SK-N-SH treated with all-trans-retinoic acid at 6 μM for 48 hours (cell line): Measurements from ENCODE around the gene PTGIR.

ENCODE experiments used
- ATAC-seq: fragments of 200-7000 bp; cut with Tn5 transposase; 3 replicates; pipeline ENCODE4 v1.9.1; 2020; ENCODE audit warnings: mild to moderate bottlenecking, moderate library complexity
- ARNTL ChIP-seq: fragments of 450-650 bp; formaldehyde crosslinking; IDR thresholded peaks from 2 replicates; pipeline ENCODE4 v1.5.0; 2020; ENCODE audit warnings: low read depth, mild to moderate bottlenecking, moderate library complexity, borderline replicate concordance
- BACH2 ChIP-seq: fragments of 250-450 bp; sonication (Bioruptor Pico); IDR thresholded peaks from 2 replicates; pipeline ENCODE4 v1.9.0; 2021; ENCODE audit warnings: mild to moderate bottlenecking, borderline replicate concordance
- CSDC2 ChIP-seq: fragments of 250-450 bp; sonication (Bioruptor Pico); IDR thresholded peaks from 2 replicates; pipeline ENCODE4 v1.5.0; 2020; ENCODE audit warnings: mild to moderate bottlenecking, moderate library complexity
- ESRRG ChIP-seq: fragments of 250-450 bp; sonication (Bioruptor Pico); IDR thresholded peaks from 2 replicates; pipeline ENCODE4 v1.6.1; 2021; ENCODE audit warnings: mild to moderate bottlenecking
- GLIS3 ChIP-seq: fragments of 250-450 bp; sonication (Bioruptor Pico); IDR thresholded peaks from 2 replicates; pipeline ENCODE4 v1.5.0; 2020; ENCODE audit warnings: mild to moderate bottlenecking, moderate library complexity
- ISL1 ChIP-seq: fragments of 250-450 bp; sonication (Bioruptor Pico); IDR thresholded peaks from 2 replicates; pipeline ENCODE4 v2.1.2; 2022; ENCODE audit warnings: mild to moderate bottlenecking, moderate library complexity
- OSR1 ChIP-seq: fragments of 250-450 bp; sonication (Bioruptor Pico); IDR thresholded peaks from 2 replicates; pipeline ENCODE4 v1.8.0; 2022; ENCODE audit warnings: moderate library complexity, mild to moderate bottlenecking, inconsistent platforms
- PPARA ChIP-seq: fragments of 250-450 bp; sonication (Bioruptor Pico); IDR thresholded peaks from 2 replicates; pipeline ENCODE4 v1.5.0; 2020; ENCODE audit warnings: mild to moderate bottlenecking, borderline replicate concordance
- RARB ChIP-seq: fragments of 250-450 bp; sonication (Bioruptor Pico); IDR thresholded peaks from 2 replicates; pipeline ENCODE4 v1.8.0; 2021; ENCODE audit warnings: mild to moderate bottlenecking, moderate library complexity
- SNAI2 ChIP-seq: fragments of 250-450 bp; sonication (Bioruptor Pico); IDR thresholded peaks from 2 replicates; pipeline ENCODE4 v1.5.0; 2020; ENCODE audit warnings: mild to moderate bottlenecking, moderate library complexity
- TCF4 ChIP-seq: fragments of 250-450 bp; sonication (Bioruptor Pico); IDR thresholded peaks from 2 replicates; pipeline ENCODE4 v1.8.0; 2021; ENCODE audit warnings: mild to moderate bottlenecking, moderate library complexity, borderline replicate concordance
- TOX ChIP-seq: fragments of 250-450 bp; sonication (Bioruptor Pico); IDR thresholded peaks from 2 replicates; pipeline ENCODE4 v1.8.0; 2021; ENCODE audit warnings: mild to moderate bottlenecking, moderate library complexity, borderline replicate concordance
- ZC3H10 ChIP-seq: fragments of 250-450 bp; sonication (Bioruptor Pico); IDR thresholded peaks from 2 replicates; pipeline ENCODE4 v1.5.1; 2021; ENCODE audit warnings: mild to moderate bottlenecking, moderate library complexity
- ZFP3 ChIP-seq: fragments of 250-450 bp; sonication (Bioruptor Pico); IDR thresholded peaks from 2 replicates; pipeline ENCODE4 v1.5.0; 2020; ENCODE audit warnings: mild to moderate bottlenecking, moderate library complexity
- ZFP30 ChIP-seq: fragments of 450-650 bp; formaldehyde crosslinking; IDR thresholded peaks from 2 replicates; pipeline ENCODE4 v1.5.0; 2022; ENCODE audit warnings: mild to moderate bottlenecking, moderate library complexity
- ZNF565 ChIP-seq: fragments of 450-650 bp; formaldehyde crosslinking; conservative IDR thresholded peaks from 2 replicates; pipeline ENCODE4 v1.5.0; 2020; ENCODE audit warnings: low read depth, mild to moderate bottlenecking, moderate library complexity
- ZNF70 ChIP-seq: fragments of 450-650 bp; formaldehyde crosslinking; IDR thresholded peaks from 2 replicates; pipeline ENCODE4 v1.5.0; 2020; ENCODE audit warnings: mild to moderate bottlenecking, moderate library complexity
- ZNF8 ChIP-seq: fragments of 450-650 bp; formaldehyde crosslinking; IDR thresholded peaks from 2 replicates; pipeline ENCODE4 v1.5.0; 2020; ENCODE audit warnings: mild to moderate bottlenecking, moderate library complexity
- TF ChIP-seq, protein P1 (sequence below): fragments of 250-450 bp; sonication (Bioruptor Pico); IDR thresholded peaks from 2 replicates; pipeline ENCODE4 v1.5.0; 2020; ENCODE audit warnings: mild to moderate bottlenecking, moderate library complexity
- TF ChIP-seq, protein P2 (sequence below): fragments of 250-450 bp; sonication (Bioruptor Pico); IDR thresholded peaks from 2 replicates; pipeline ENCODE4 v1.8.0; 2020; ENCODE audit warnings: mild to moderate bottlenecking, moderate library complexity, borderline replicate concordance
- TF ChIP-seq, protein P3 (sequence below): fragments of 250-450 bp; sonication (Bioruptor Pico); IDR thresholded peaks from 2 replicates; pipeline ENCODE4 v1.8.0; 2021; ENCODE audit warnings: low read depth, mild to moderate bottlenecking, moderate library complexity, borderline replicate concordance
- TF ChIP-seq, protein P4 (sequence below): fragments of 250-450 bp; sonication (Bioruptor Pico); IDR thresholded peaks from 2 replicates; pipeline ENCODE4 v1.5.1; 2020; ENCODE audit warnings: low read depth, mild to moderate bottlenecking, moderate library complexity
- TF ChIP-seq, protein P5 (sequence below): fragments of 250-450 bp; sonication (Bioruptor Pico); IDR thresholded peaks from 2 replicates; pipeline ENCODE4 v1.5.1; 2021; ENCODE audit warnings: mild to moderate bottlenecking, moderate library complexity

PTGIR gene

DNA sequence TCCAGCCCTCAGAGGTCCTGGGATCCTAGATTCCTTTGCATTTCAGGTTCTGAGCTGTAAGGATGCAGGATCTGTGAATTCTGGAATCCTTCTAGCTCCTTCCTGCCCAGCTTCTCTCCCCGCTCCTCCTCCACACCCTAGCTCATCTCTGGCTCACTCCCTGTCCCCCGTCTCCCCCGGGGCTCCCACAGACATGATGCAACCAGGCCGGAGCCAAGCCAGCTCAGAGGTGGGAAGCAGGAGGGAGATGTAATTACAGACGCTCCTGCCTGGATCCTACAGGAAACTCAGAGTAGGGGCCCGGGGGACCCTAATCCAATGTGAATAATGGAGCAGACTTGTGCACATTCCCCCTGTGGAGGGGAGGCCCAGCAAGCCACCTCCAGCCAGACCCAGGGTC, 6.6 kb upstream of the PTGIR start:
- peak; percentile 4; the same call in 1 of the 3 replicates for ATAC-seq
- no peak for TF ChIP-seq ZC3H10 (CRISPR knock-in tag)
- no peak for TF ChIP-seq ISL1 (CRISPR knock-in tag)
- TF ChIP-seq SNAI2 (CRISPR knock-in tag), result no peak
- no peak for TF ChIP-seq ZNF565 (CRISPR knock-in tag)
- TF ChIP-seq, protein P1, sequence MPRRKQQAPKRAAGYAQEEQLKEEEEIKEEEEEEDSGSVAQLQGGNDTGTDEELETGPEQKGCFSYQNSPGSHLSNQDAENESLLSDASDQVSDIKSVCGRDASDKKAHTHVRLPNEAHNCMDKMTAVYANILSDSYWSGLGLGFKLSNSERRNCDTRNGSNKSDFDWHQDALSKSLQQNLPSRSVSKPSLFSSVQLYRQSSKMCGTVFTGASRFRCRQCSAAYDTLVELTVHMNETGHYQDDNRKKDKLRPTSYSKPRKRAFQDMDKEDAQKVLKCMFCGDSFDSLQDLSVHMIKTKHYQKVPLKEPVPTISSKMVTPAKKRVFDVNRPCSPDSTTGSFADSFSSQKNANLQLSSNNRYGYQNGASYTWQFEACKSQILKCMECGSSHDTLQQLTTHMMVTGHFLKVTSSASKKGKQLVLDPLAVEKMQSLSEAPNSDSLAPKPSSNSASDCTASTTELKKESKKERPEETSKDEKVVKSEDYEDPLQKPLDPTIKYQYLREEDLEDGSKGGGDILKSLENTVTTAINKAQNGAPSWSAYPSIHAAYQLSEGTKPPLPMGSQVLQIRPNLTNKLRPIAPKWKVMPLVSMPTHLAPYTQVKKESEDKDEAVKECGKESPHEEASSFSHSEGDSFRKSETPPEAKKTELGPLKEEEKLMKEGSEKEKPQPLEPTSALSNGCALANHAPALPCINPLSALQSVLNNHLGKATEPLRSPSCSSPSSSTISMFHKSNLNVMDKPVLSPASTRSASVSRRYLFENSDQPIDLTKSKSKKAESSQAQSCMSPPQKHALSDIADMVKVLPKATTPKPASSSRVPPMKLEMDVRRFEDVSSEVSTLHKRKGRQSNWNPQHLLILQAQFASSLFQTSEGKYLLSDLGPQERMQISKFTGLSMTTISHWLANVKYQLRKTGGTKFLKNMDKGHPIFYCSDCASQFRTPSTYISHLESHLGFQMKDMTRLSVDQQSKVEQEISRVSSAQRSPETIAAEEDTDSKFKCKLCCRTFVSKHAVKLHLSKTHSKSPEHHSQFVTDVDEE (CRISPR knock-in tag), result 0 out of 2 replicates have a peak, but pooled peaks have one; percentile 64
- no peak for TF ChIP-seq ESRRG
- no peak for TF ChIP-seq CSDC2 (CRISPR knock-in tag)
- TF ChIP-seq, protein P2, sequence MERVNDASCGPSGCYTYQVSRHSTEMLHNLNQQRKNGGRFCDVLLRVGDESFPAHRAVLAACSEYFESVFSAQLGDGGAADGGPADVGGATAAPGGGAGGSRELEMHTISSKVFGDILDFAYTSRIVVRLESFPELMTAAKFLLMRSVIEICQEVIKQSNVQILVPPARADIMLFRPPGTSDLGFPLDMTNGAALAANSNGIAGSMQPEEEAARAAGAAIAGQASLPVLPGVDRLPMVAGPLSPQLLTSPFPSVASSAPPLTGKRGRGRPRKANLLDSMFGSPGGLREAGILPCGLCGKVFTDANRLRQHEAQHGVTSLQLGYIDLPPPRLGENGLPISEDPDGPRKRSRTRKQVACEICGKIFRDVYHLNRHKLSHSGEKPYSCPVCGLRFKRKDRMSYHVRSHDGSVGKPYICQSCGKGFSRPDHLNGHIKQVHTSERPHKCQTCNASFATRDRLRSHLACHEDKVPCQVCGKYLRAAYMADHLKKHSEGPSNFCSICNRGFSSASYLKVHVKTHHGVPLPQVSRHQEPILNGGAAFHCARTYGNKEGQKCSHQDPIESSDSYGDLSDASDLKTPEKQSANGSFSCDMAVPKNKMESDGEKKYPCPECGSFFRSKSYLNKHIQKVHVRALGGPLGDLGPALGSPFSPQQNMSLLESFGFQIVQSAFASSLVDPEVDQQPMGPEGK, result no peak
- no peak for TF ChIP-seq PPARA (CRISPR knock-in tag)
- TF ChIP-seq, protein P3, sequence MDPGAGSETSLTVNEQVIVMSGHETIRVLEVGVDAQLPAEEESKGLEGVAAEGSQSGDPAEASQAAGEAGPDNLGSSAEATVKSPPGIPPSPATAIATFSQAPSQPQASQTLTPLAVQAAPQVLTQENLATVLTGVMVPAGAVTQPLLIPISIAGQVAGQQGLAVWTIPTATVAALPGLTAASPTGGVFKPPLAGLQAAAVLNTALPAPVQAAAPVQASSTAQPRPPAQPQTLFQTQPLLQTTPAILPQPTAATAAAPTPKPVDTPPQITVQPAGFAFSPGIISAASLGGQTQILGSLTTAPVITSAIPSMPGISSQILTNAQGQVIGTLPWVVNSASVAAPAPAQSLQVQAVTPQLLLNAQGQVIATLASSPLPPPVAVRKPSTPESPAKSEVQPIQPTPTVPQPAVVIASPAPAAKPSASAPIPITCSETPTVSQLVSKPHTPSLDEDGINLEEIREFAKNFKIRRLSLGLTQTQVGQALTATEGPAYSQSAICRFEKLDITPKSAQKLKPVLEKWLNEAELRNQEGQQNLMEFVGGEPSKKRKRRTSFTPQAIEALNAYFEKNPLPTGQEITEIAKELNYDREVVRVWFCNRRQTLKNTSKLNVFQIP (CRISPR knock-in tag), result no peak
- no peak for TF ChIP-seq GLIS3
- TF ChIP-seq, protein P4, sequence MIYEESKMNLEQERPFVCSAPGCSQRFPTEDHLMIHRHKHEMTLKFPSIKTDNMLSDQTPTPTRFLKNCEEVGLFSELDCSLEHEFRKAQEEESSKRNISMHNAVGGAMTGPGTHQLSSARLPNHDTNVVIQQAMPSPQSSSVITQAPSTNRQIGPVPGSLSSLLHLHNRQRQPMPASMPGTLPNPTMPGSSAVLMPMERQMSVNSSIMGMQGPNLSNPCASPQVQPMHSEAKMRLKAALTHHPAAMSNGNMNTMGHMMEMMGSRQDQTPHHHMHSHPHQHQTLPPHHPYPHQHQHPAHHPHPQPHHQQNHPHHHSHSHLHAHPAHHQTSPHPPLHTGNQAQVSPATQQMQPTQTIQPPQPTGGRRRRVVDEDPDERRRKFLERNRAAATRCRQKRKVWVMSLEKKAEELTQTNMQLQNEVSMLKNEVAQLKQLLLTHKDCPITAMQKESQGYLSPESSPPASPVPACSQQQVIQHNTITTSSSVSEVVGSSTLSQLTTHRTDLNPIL (CRISPR knock-in tag), result no peak
- TF ChIP-seq ZNF70 (CRISPR knock-in tag), result 0 out of 2 replicates have a peak, but pooled peaks have one; percentile 25
- 0 out of 2 replicates have a peak, but pooled peaks have one; percentile 43 for TF ChIP-seq ARNTL (CRISPR knock-in tag)
- TF ChIP-seq RARB, result no peak
- no peak for TF ChIP-seq TCF4
- TF ChIP-seq TOX (CRISPR knock-in tag), result no peak
- TF ChIP-seq BACH2 (CRISPR knock-in tag), result no peak
- TF ChIP-seq ZFP3, result no peak
- TF ChIP-seq ZFP30 (CRISPR knock-in tag), result no peak
- peak; percentile 48; the same call in 1 of the 2 replicates for TF ChIP-seq ZNF8
- TF ChIP-seq, protein P5, sequence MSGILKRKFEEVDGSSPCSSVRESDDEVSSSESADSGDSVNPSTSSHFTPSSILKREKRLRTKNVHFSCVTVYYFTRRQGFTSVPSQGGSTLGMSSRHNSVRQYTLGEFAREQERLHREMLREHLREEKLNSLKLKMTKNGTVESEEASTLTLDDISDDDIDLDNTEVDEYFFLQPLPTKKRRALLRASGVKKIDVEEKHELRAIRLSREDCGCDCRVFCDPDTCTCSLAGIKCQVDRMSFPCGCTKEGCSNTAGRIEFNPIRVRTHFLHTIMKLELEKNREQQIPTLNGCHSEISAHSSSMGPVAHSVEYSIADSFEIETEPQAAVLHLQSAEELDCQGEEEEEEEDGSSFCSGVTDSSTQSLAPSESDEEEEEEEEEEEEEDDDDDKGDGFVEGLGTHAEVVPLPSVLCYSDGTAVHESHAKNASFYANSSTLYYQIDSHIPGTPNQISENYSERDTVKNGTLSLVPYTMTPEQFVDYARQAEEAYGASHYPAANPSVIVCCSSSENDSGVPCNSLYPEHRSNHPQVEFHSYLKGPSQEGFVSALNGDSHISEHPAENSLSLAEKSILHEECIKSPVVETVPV (CRISPR knock-in tag), result no peak
- no peak for TF ChIP-seq OSR1 (CRISPR knock-in tag)

DNA sequence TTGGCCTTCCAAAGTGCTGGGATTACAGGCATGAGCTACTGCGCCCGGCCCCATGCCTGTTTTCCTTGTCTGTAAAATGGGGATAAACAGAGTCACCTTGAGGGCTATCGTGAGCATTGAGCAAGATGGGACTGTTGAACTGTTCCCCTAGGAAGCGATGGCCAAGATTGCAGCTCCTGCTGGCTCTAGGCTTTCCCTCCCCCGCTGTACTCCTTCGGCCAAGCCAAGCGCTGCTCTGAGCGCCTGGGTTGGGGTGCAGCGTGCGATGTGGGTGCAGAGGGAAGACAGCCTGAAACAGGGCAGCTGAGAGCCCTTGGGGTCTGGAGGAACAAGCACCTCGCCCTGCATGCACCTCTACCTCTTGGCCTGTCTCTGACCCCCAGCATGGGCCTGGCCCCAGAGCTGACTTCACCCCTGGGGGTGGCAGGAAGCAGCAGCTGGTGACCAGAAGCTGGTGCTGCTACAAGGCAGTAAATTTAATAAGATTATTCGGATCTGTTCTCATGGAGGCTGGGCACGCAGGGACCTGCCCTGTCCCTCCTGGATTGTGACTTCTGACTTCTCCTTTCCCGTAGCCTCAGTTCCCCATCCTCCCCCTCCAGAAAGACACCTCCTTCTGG, 5.8 kb upstream of the PTGIR start:
- no peak; the same call in 1 of the 2 replicates for TF ChIP-seq PPARA (CRISPR knock-in tag)
- TF ChIP-seq TOX (CRISPR knock-in tag), result no peak
- TF ChIP-seq, protein P1 (CRISPR knock-in tag), result peak; percentile 76
- TF ChIP-seq TCF4, result peak; percentile 91
- TF ChIP-seq ZNF70 (CRISPR knock-in tag), result peak; percentile 71
- TF ChIP-seq ZFP30 (CRISPR knock-in tag), result 0 out of 2 replicates have a peak, but pooled peaks have one; percentile 4
- ATAC-seq, result peak; percentile 14; the same call in 1 of the 3 replicates
